Neural cell (in vitro differentiated cells): ENCODE results near the gene OXER1. TPM values are rescaled to one million over a fixed set of nuclear protein-coding genes. Genes with fewer than 3 reads are reported as not detected.

Experiments used
- H2AFZ ChIP-seq: fragments of 200-600, 300-800 bp; sonication (generic), shearing (Covaris generic); 2 replicates; pipeline ENCODE4 v1.6.0; 2014; ENCODE audit warnings: low read depth, mild to moderate bottlenecking, antibody characterized with exemption, low read length, moderate library complexity
- H3F3A ChIP-seq: fragments of 200-600 bp; shearing (Covaris generic); 2 replicates; pipeline ENCODE4 v1.6.1; 2016; ENCODE audit warnings: mild to moderate bottlenecking, moderate library complexity, mixed read lengths, antibody characterized with exemption, low read length; ENCODE audit not compliant: insufficient read depth, poor library complexity, severe bottlenecking
- H3K27ac ChIP-seq: fragments of 200-600, 300-800 bp; sonication (generic), shearing (Covaris generic); 2 replicates; pipeline ENCODE4 v1.5.1; 2014; ENCODE audit warnings: mild to moderate bottlenecking, low read length, moderate library complexity
- H3K27me3 ChIP-seq: fragments of 300-800, 200-600 bp; sonication (generic), shearing (Covaris generic); 2 replicates; pipeline ENCODE4 v1.6.0; 2014; ENCODE audit warnings: mild to moderate bottlenecking, low read depth, low read length, moderate library complexity; ENCODE audit not compliant: insufficient read depth
- H3K36me3 ChIP-seq: fragments of 300-800, 200-600 bp; sonication (generic), shearing (Covaris generic); 2 replicates; pipeline ENCODE4 v1.5.1; 2014; ENCODE audit warnings: mild to moderate bottlenecking, antibody characterized with exemption, low read length, moderate library complexity; ENCODE audit not compliant: insufficient read depth
- H3K4me2 ChIP-seq: fragments of 300-800, 200-600 bp; sonication (generic), shearing (Covaris generic); 2 replicates; pipeline ENCODE4 v1.6.0; 2014; ENCODE audit warnings: mild to moderate bottlenecking, low read length
- H3K4me3 ChIP-seq: fragments of 300-800, 200-600 bp; sonication (generic), shearing (Covaris generic); 2 replicates; pipeline ENCODE4 v1.5.1; 2014; ENCODE audit warnings: mild to moderate bottlenecking, low read length, moderate library complexity
- H3K79me2 ChIP-seq: fragments of 200-600 bp; shearing (Covaris generic); replicated peaks from 2 replicates; pipeline ENCODE4 v1.6.0; 2014; ENCODE audit warnings: mild to moderate bottlenecking, low read length, moderate library complexity; ENCODE audit not compliant: insufficient read depth
- H3K9ac ChIP-seq: fragments of 300-800, 200-600 bp; sonication (generic), shearing (Covaris generic); 2 replicates; pipeline ENCODE4 v1.6.1; 2016; ENCODE audit warnings: mild to moderate bottlenecking, low read length, mixed read lengths
- H3K9me2 ChIP-seq: fragments of 200-600 bp; shearing (Covaris generic); 2 replicates; pipeline ENCODE4 v1.6.1; 2016; ENCODE audit warnings: mild to moderate bottlenecking, low read length, mixed read lengths; ENCODE audit not compliant: insufficient read depth
- H3K9me3 ChIP-seq: fragments of 200-600, 300-800 bp; sonication (generic), shearing (Covaris generic); 2 replicates; pipeline ENCODE4 v1.6.1; 2016; ENCODE audit warnings: mild to moderate bottlenecking, mixed run types, low read length, moderate library complexity, mixed read lengths
- H4K20me1 ChIP-seq: fragments of 200-600 bp; shearing (Covaris generic); 2 replicates; pipeline ENCODE4 v1.6.1; 2016; ENCODE audit warnings: mild to moderate bottlenecking, mixed run types; ENCODE audit not compliant: insufficient read depth
- CTCF ChIP-seq: fragments of 450-650 bp; IDR thresholded peaks from 2 replicates; pipeline ENCODE4 v1.5.1; 2014; ENCODE audit warnings: antibody characterized with exemption, mild to moderate bottlenecking, moderate library complexity; ENCODE audit not compliant: poor library complexity, severe bottlenecking
- EP300 ChIP-seq: fragments of 450-650 bp; conservative IDR thresholded peaks from 2 replicates; pipeline ENCODE4 v1.6.1; 2014; ENCODE audit warnings: antibody characterized with exemption, mild to moderate bottlenecking, moderate library complexity; ENCODE audit not compliant: poor library complexity, severe bottlenecking
- EZH2 ChIP-seq: fragments of 200-600, 300-800 bp; shearing (Covaris generic), sonication (generic); IDR thresholded peaks from 2 replicates; pipeline ENCODE4 v1.6.1; 2014; ENCODE audit warnings: antibody characterized with exemption, low read length, borderline replicate concordance, mild to moderate bottlenecking; ENCODE audit not compliant: insufficient read depth, poor library complexity, severe bottlenecking
- MXI1 ChIP-seq: fragments of 450-650 bp; conservative IDR thresholded peaks from 2 replicates; pipeline ENCODE4 v1.6.1; 2014; ENCODE audit warnings: antibody characterized with exemption, mild to moderate bottlenecking; ENCODE audit not compliant: poor library complexity, severe bottlenecking
- POLR2AphosphoS5 ChIP-seq: IDR thresholded peaks from 2 replicates; pipeline ENCODE4 v1.6.1; 2012
- REST ChIP-seq: IDR thresholded peaks from 2 replicates; pipeline ENCODE4 v1.6.1; 2012; ENCODE audit warnings: borderline replicate concordance
- TAF1 ChIP-seq: IDR thresholded peaks from 2 replicates; pipeline ENCODE4 v1.6.1; 2012; ENCODE audit warnings: low read depth
- polyA plus RNA-seq: library from polyadenylated mRNA; depleted of rRNA; stranded (reverse); fragments of >200 nt; gene quantifications from 2 replicates; pipeline ENCODE4 v1.2.3, GENCODE V29; 2014

The OXER1 gene
- polyA plus RNA-seq, 1 donor from 2014 or later: not detected

DNA sequence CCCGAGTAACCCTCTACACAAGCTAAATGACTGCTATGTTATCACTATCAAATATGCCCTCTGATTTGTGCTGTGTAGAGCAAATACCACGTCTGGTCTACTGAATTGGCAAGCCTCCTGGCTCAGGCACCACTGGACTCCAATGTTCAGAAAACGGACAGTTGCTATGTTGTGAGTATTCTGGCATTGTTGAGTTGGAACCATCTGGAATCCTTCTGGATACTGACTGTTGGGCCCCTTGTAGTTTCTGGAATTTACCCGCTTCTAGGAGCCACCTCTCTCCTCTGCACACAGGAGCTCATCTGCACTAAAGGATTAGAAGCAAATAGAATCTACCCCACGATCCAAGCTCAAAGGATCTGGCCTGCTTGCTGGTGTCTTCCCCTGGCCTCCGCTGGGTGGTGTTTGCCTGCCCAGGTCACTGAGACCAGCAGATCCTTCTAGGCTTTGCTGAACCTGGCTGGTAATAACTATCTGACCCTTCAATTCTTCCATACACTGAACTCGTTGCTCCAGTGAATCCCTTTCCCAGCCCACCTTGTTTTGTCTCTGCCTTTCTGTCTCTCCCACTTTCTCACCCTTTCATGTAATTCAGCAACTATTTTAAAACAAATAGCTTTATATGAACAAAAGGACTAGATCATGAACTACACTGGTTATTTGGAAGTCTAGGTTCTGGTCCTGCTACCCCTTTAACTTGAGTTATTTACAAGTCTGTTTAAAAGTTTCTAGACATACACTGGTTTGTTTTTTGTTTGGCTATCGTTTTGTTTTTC is 30.5 kb upstream of the OXER1 start:
- peaks cover 32% of the 10 kb centered on the region for H3K27me3 ChIP-seq

GRCh38 chr2:42793334-42794270 is 29.7 kb upstream of the OXER1 start:
- Histone ChIP-seq H3K4me3 (peak overlapping the region; percentile 23), H3K4me2 (no peak overlapping the region), H2AFZ (no peak overlapping the region), H3K27ac (no peak overlapping the region), H3K9me2 (no peaks in the 10 kb centered on the region), H3K27me3 (peaks cover 32% of the 10 kb centered on the region), H4K20me1 (no peaks in the 10 kb centered on the region), H3F3A (no peaks in the 10 kb centered on the region), H3K9ac (no peak overlapping the region), H3K36me3 (no peaks in the 10 kb centered on the region), H3K79me2 (no peaks in the 10 kb centered on the region), H3K9me3 (no peaks in the 10 kb centered on the region)
- TF ChIP-seq MXI1 (no peak), POLR2AphosphoS5 (no peak), TAF1 (no peak), REST (no peak), CTCF (no peak)

More for the DNA sequence above, 30.5 kb upstream of the OXER1 start:
- Histone ChIP-seq H3K27ac (no peak overlapping the region), H3K9ac (no peak overlapping the region), H3K36me3 (no peaks in the 10 kb centered on the region), H3K9me3 (no peaks in the 10 kb centered on the region), H3K9me2 (no peaks in the 10 kb centered on the region), H3K79me2 (no peaks in the 10 kb centered on the region), H3F3A (no peaks in the 10 kb centered on the region), H3K4me3 (no peak overlapping the region), H2AFZ (no peak overlapping the region), H3K4me2 (no peak overlapping the region), H4K20me1 (no peaks in the 10 kb centered on the region)
- TF ChIP-seq POLR2AphosphoS5 (no peak), EP300 (no peak), EZH2 (no peak), MXI1 (no peak), TAF1 (no peak)
